ENCODE data around the gene CDH12.
A peak's percentile ranks its signal among the peaks of the same experiment; 100 is the strongest.

CDH12 gene

DNA sequence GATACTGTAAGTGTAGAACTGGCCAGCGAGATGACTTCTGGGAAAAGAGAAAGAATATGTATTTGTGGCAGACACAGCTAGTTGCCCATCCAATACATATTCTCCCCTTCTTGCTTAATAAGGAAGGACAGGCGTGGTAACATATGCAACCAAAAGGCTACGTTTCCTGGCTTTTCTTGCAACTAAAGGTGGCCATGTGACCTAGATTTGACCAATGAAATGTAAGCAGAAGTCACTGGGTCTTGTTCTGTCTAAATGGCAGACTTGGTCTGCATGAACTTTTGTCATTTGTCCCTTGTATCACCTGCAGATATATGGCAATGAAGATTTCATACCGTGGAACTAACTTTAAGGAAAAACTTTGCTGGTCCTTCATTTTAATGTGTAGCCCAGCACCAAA is 183.8 kb downstream of the CDH12 start:
- H3K4me3 ChIP-seq (ENCODE audit: low read length), result no peak overlapping the region
- no peak for DNase-seq (ENCODE audit: low read depth)
- TF ChIP-seq, protein P1, sequence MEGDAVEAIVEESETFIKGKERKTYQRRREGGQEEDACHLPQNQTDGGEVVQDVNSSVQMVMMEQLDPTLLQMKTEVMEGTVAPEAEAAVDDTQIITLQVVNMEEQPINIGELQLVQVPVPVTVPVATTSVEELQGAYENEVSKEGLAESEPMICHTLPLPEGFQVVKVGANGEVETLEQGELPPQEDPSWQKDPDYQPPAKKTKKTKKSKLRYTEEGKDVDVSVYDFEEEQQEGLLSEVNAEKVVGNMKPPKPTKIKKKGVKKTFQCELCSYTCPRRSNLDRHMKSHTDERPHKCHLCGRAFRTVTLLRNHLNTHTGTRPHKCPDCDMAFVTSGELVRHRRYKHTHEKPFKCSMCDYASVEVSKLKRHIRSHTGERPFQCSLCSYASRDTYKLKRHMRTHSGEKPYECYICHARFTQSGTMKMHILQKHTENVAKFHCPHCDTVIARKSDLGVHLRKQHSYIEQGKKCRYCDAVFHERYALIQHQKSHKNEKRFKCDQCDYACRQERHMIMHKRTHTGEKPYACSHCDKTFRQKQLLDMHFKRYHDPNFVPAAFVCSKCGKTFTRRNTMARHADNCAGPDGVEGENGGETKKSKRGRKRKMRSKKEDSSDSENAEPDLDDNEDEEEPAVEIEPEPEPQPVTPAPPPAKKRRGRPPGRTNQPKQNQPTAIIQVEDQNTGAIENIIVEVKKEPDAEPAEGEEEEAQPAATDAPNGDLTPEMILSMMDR (conservative IDR thresholded peaks at IDR 0.05; ENCODE audit: low read depth, low read length), result no peak

DNA sequence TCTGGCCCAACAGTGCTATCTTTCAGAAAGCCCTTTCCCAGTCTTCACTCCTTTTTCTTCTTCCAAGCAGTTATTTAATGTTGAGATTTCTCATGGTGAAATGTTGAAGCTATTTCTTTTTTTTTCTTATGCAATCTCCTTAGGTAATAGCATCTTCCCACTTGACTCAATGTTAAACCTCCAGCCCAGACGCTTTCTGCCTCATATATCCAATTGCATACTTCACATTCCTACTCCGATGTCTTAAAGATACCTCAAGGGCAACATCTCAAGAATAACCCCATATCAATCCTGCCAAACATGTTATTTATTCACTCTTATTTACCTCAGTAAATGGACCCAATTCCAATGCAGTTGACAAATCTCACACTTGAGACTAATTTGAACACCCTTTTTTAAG is 187.3 kb downstream of the CDH12 start:
- TF ChIP-seq, protein P1 (conservative IDR thresholded peaks at IDR 0.05; ENCODE audit: low read depth, low read length), result no peak
- no peak overlapping the region for H3K4me3 ChIP-seq (ENCODE audit: low read length)
- DNase-seq (ENCODE audit: low read depth), result no peak

DNA sequence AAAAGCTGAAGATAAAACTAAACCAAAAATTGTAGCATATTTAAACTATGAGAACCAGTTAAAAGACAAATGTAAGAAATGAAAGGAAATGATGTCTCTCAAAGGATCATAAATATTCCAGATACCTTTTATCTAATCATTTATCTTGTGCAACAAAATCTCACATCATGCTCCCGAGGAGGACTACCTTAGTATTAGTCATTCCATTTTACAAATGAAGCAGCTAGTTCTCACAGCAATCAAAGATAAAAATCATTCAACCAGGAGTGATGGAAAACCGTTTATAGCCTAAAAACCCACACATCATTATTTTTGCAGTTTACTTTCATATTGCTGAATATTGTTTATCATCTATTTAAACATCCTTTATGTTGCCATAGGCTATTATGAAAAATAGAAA is 190.0 kb downstream of the CDH12 start:
- H3K4me3 ChIP-seq (ENCODE audit: low read length), result no peak overlapping the region
- TF ChIP-seq, protein P1 (conservative IDR thresholded peaks at IDR 0.05; ENCODE audit: low read depth, low read length), result no peak
- no peak for DNase-seq (ENCODE audit: low read depth)

DNA sequence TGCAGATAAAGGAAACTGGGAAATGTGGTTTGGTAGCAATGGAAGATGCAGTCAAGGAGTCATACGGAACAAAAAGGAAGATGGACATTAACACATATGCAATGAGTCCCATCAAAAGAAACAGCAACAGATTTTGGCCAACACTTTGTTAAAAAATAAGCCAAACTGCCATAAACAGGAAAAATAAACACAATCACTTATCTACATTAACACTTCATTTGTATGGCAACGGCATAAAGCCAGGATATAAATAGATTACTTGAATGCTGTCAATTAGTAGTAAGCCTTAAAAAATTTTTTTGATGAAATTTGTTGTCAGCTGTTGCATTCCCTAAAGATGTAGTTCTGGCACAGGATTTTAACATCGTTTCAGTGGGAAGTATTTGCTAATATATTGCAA is 190.8 kb downstream of the CDH12 start:
- TF ChIP-seq, protein P1 (conservative IDR thresholded peaks at IDR 0.05; ENCODE audit: low read depth, low read length), result no peak
- DNase-seq (ENCODE audit: low read depth), result no peak
- no peak overlapping the region for H3K4me3 ChIP-seq (ENCODE audit: low read length)

DNA sequence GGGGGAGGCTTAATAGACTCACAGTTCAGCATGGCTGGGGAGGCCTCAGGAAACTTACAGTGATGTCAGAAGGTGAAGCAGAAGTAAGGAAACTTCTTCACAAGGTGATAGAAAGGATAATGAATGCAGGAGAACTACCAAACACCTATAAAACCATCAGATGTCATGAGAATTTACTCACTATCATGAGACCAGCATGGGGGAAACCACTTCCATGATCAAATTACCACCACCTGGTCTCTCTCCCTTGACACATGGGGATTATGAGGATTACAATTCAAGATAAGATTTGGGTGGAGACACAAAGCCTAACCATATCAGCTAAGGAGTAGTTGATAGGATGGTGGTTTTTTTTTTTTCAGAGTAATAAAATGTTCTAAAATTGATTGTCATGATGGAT is 201.8 kb downstream of the CDH12 start:
- no peak overlapping the region for H3K4me3 ChIP-seq (ENCODE audit: low read length)
- TF ChIP-seq, protein P1 (conservative IDR thresholded peaks at IDR 0.05; ENCODE audit: low read depth, low read length), result no peak
- no peak for DNase-seq (ENCODE audit: low read depth)

DNA sequence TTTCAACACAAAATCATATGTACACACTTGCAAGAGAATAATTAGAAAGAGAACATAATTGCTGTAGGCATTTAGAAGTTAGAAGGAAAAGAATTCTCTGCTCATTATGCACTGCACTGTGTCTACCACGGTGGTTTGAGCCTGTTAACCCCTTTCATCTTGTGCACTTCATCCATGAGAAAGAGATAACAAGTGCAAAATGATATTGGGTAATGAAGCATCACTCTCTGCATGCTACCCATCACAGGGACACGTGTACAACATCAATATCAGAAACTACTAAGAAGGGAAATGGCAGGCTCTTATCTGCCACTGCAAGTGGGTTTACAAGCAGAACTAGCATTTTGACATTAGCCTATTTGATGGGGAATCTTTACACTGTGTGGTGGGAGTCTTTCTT is 202.6 kb downstream of the CDH12 start:
- TF ChIP-seq, protein P1 (conservative IDR thresholded peaks at IDR 0.05; ENCODE audit: low read depth, low read length), result no peak
- no peak overlapping the region for H3K4me3 ChIP-seq (ENCODE audit: low read length)
- no peak for DNase-seq (ENCODE audit: low read depth)

DNA sequence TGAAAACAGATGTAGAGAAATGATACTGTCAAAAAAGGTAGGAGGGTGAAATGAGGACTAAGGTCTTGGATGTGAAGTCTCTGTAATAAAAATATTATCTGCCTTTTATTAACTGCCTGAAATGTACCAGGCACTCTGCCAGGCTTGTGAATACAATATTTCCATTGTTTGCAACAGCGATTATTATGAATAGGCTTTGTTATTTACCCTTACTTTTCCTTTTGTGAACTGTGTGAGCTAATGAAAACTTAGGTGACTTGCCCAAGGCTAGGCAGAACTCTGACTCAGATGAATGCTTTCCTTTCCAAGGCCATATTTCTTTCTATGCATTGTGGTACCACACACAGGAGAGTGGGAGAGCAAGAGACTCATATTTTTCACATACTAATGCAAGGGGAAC is 204.1 kb downstream of the CDH12 start:
- no peak overlapping the region for H3K4me3 ChIP-seq (ENCODE audit: low read length)
- TF ChIP-seq, protein P1 (conservative IDR thresholded peaks at IDR 0.05; ENCODE audit: low read depth, low read length), result no peak
- peak; percentile 72 for DNase-seq (ENCODE audit: low read depth)

Measured in retinal pigment epithelial cell (primary cell).